Thymus (tissue), 11 donors: ENCODE measurements around the gene AUTS2. TPM values are rescaled to one million over a fixed set of nuclear protein-coding genes. Genes with fewer than 3 reads are reported as not detected.

ENCODE experiments used
- DNase-seq, 9 donors: peaks; one replicate each; pipeline ENCODE4 v3.0.0-alpha.2; 2013; ENCODE audit warnings: low spot score in 9 of 9, low read depth in 6 of 9, missing footprints in 1 of 9
- H3K27ac ChIP-seq, 2 donors: one replicate each; pipeline ENCODE4 v1.5.1; 2013; ENCODE audit warnings: control low read depth in 1 of 2, low read depth in 1 of 2, low read length in 1 of 2, mild to moderate bottlenecking in 1 of 2, moderate library complexity in 1 of 2
- H3K27me3 ChIP-seq, 2 donors: one replicate each; pipeline ENCODE4 v1.5.1; 2013; ENCODE audit warnings: low read length in 1 of 2; ENCODE audit not compliant: control insufficient read depth in 2 of 2, insufficient read depth in 1 of 2
- H3K36me3 ChIP-seq, 2 donors: one replicate each; pipeline ENCODE4 v1.5.1; 2013; ENCODE audit warnings: low read length in 1 of 2, mild to moderate bottlenecking in 1 of 2, moderate library complexity in 1 of 2; ENCODE audit not compliant: control insufficient read depth in 2 of 2, insufficient read depth in 2 of 2
- H3K4me1 ChIP-seq, 2 donors: one replicate each; pipeline ENCODE4 v1.5.1; 2013; ENCODE audit warnings: low read length in 2 of 2; ENCODE audit not compliant: control insufficient read depth in 2 of 2, insufficient read depth in 2 of 2
- H3K4me3 ChIP-seq, 2 donors: one replicate each; pipeline ENCODE4 v1.5.1; 2013; ENCODE audit warnings: low read length in 2 of 2, control low read depth in 1 of 2, mild to moderate bottlenecking in 1 of 2
- H3K9me3 ChIP-seq, 2 donors: one replicate each; pipeline ENCODE4 v1.5.1; 2013; ENCODE audit warnings: low read length in 1 of 2, mild to moderate bottlenecking in 1 of 2; ENCODE audit not compliant: control insufficient read depth in 2 of 2, insufficient read depth in 1 of 2
- WGBS: extraction: QIAGEN DNeasy Blood & Tissue Kit; methylation state at CpG from one replicate; pipeline ENCODE4 v1.1.7; 2013; 5-methylcytosine and 5-hydroxymethylcytosine counted together
- polyA plus RNA-seq: library from polyadenylated mRNA; stranded (reverse); fragments of 200-250 nt; gene quantifications from one replicate; pipeline ENCODE4 v1.2.3, GENCODE V29; 2013
- total RNA-seq: library from RNA; stranded (reverse); fragments of 120-200 nt; gene quantifications from one replicate; pipeline ENCODE4 v1.2.4, GENCODE V29; 2013
- donor health status: healthy.

Gene AUTS2
- total and polyA plus RNA-seq, 2 donors, result 9.2 to 17.1 TPM

DNA sequence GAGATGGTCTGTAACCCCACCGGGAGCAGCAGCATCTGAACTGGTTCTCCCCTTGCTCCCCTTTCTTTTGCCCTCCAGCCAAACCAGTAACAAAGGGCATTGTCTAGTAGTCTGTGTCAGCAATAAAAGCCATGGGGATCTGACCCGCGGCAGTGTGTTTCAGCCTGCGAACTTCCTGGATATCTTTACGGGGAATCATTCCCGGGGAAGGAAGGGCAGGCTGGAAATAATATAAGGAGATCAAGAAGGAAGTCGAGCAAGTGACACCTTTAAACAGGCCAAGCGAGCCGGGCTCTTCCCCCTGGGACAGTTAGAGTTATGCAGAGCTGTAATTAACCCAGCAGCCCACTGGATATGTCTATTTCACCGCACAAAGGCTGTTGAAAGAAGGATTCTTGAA lies 872.5 kb downstream of the AUTS2 start:
- no peak for DNase-seq
- Histone ChIP-seq H3K4me1 (peaks cover 0 to 3% of the 10 kb centered on the region in 2 donors), H3K36me3 (no peaks in the 10 kb centered on the region), H3K4me3 (no peak overlapping the region), H3K9me3 (no peaks in the 10 kb centered on the region), H3K27ac (no peak overlapping the region), H3K27me3 (no peaks in the 10 kb centered on the region)
- WGBS, result 79% methylated on average over 10 of the region's 10 CpGs

DNA sequence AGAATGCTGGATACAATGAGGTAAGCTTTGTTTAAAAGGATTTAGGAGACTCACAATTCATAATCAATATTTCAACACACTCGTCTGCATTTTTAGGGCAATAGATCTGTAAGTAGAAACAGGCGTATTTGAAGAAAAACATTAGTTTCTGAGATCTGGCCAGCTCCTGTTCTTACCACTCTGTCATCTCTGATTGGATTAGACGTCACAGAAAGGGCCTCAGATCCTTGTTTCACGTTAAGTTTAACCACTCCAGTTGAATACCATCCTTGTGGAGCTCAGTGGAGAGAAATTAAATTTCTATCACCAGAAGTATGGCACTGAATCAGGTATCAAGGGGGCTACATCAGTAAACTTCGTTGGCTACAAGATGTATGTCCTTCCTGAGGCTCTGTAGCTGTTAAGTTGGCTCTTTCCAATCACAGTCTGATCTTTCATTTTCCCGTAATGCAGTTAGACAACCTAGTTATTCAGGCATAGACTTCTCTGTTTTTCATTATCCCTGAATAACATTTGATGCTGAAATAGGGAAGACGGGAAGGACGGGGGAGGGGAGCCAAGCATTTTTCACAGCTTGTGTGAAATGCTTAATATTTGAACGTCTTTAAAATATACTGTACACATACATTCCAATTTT lies 874.4 kb downstream of the AUTS2 start:
- H3K27me3 ChIP-seq, result no peaks in the 10 kb centered on the region
- no peaks in the 10 kb centered on the region for H3K4me1 ChIP-seq
- DNase-seq, result no peak
- no peaks in the 10 kb centered on the region for H3K36me3 ChIP-seq
- WGBS, result 97% methylated on average over 9 of the region's 9 CpGs
- H3K27ac ChIP-seq, result no peak overlapping the region
- H3K4me3 ChIP-seq, result no peak overlapping the region
- no peaks in the 10 kb centered on the region for H3K9me3 ChIP-seq

DNA sequence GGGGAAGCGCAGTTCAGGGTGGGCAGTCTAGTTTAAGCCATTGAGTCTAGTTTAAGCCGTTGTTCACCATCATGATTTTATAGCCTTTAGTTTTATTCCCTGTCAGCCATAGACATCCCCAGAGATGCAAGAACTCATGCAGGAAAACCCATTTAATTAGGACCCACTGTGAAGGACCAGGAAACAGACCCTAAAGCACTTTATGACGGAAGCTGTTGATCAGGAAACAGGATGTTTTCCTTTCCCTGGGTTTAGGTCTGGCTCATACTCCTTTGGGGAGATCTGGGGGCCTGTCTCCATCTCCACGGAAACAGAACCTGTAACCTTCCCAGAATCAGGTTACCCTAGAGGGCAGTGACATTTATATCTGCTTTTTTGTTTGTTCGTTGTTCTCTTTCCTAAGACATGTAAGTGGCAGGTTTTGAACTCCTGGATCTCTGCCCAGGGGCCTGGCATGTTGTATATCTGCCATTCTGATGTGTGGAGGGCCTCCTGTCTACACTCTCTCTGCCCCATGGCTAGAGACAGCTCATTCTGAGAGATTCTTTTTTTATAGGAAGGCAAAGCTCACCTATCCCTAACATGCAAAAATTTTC lies 876.5 kb downstream of the AUTS2 start:
- WGBS, result 92% methylated on average over 5 of the region's 5 CpGs
- Histone ChIP-seq H3K4me1 (no peaks in the 10 kb centered on the region), H3K27me3 (no peaks in the 10 kb centered on the region), H3K36me3 (no peaks in the 10 kb centered on the region), H3K4me3 (no peak overlapping the region), H3K27ac (no peak overlapping the region), H3K9me3 (no peaks in the 10 kb centered on the region)
- DNase-seq, result no peak

DNA sequence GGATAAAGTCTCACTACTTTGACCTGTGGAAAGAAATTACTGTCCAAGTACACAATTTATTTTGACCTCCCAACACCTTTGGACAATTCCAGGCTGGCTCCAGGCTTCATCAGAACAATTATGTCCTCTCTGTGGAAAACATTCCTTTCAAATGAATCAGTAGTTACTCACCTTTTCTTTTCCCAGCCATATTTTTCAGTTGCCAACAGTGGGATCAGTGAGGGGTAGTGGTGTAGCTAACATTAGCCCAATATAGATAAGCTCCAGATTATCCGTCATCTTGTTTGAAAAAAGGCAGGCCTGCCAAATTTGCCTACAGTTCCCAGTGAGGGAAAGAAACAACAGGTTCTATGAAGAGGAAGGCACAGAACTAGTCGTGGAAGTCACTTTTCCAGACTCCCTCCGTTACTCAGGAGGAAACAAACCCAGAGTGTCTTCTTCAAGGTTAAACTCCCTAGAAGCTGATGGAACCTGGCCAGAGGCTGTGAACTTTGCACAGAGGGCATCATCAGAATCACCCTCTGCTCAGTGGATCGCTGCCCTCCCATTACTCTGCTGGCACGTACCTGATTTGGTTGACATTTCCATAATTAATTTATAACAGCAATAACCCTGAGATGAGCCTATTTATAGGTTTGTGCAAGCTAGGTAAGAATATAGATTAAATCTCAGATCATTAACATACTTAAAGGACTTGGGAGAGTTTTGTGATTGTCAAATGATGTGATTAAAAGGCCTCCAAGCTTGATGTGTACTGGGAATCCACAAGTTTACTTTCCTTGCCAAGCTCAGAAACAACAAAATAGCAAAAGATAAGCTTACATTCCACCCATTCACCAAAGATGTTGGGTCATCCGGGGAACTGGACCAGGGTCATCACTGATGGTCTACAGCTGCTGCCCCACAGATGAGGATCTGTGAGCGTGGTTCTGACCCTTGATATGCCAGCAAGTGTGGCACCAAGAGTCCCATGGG lies 879.0 kb downstream of the AUTS2 start:
- H3K4me1 ChIP-seq, result no peaks in the 10 kb centered on the region
- H3K4me3 ChIP-seq, result no peak overlapping the region
- no peaks in the 10 kb centered on the region for H3K36me3 ChIP-seq
- no peak overlapping the region for H3K27ac ChIP-seq
- no peak for DNase-seq
- no peaks in the 10 kb centered on the region for H3K27me3 ChIP-seq
- no peaks in the 10 kb centered on the region for H3K9me3 ChIP-seq
- WGBS, result 96% methylated on average over 7 of the region's 7 CpGs

DNA sequence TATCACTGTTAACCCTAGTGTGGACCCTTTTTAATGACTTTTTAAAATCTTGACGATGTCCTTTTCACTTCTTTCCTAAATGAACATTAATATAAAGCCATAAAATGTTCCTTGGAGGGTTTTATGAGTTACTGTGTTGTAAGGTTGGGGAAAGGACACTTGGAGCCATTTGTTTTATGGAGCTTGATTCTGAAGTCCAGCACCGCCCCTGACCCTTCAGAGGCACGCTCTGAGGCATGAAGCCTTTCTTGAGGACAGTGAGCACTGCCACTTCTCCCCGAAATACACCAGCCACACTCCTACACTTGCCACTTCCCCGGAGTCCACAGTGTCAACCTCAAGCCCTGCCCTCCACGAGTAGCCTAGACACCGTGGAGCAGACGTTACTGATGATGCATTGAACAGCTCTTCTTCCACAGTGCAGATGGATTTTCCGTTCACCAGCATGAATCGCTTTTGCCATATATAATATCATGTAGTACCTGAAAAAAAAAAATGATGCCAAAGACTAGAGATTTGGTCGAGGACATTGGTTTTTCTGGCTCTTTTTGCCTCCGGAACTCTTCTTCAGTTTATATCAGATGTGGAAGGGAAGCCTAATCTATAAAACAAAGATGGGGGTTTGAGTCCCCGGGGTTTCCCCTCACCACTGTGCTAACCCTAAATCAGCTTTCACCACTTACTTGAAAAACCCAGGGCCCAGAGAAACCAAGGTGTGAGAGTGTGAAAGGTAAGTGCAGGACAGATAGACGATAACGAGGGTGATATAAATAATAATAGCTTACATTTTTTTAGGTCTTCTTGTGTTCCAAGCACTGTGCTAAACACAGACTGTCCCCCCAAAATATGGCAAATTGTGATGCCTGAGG lies 881.1 kb downstream of the AUTS2 start:
- no peaks in the 10 kb centered on the region for H3K36me3 ChIP-seq

DNA sequence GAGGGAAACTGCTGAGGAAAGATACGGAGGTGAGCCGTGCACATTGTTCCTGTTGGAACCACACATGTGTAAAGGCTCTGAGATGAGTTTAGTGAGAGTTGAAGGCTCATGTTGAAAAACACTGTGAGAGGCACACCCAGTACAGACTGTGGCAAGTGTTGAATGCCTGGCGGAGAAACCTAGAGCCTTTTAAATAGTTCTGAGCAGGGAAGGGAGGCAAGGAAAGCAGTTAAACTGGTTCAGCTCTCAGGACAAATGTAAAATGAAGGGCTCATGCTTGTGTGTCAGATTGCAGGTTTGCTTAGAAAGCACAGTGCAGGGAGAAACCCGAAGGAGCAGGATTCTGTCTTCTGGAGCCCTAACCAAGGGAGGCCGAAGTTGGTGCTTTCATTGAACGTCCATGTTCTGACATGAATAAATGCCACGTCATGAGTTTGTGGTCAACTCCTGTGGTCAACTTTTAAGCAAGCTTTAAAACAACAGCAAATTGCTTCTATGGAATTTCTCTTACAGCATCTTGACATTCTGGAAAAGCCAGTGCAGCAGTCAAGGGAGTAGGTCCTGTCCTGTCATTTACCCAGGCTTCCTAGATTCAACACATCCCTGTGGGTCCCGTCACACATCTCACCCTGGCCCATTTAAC lies 882.8 kb downstream of the AUTS2 start:
- H3K9me3 ChIP-seq, result peaks cover 0 to 4% of the 10 kb centered on the region in 2 donors
- no peaks in the 10 kb centered on the region for H3K4me1 ChIP-seq
- no peaks in the 10 kb centered on the region for H3K27me3 ChIP-seq
- no peaks in the 10 kb centered on the region for H3K36me3 ChIP-seq
- H3K27ac ChIP-seq, result no peak overlapping the region
- no peak for DNase-seq
- H3K4me3 ChIP-seq, result no peak overlapping the region
- WGBS, result 89% methylated on average over 8 of the region's 8 CpGs

More for the DNA sequence above, 881.1 kb downstream of the AUTS2 start:
- Histone ChIP-seq H3K9me3 (peaks cover 0 to 3% of the 10 kb centered on the region in 2 donors), H3K27ac (no peak overlapping the region), H3K4me3 (no peak overlapping the region), H3K27me3 (no peaks in the 10 kb centered on the region), H3K4me1 (no peaks in the 10 kb centered on the region)
- WGBS, result 97% methylated on average over 15 of the region's 15 CpGs
- no peak for DNase-seq

DNA sequence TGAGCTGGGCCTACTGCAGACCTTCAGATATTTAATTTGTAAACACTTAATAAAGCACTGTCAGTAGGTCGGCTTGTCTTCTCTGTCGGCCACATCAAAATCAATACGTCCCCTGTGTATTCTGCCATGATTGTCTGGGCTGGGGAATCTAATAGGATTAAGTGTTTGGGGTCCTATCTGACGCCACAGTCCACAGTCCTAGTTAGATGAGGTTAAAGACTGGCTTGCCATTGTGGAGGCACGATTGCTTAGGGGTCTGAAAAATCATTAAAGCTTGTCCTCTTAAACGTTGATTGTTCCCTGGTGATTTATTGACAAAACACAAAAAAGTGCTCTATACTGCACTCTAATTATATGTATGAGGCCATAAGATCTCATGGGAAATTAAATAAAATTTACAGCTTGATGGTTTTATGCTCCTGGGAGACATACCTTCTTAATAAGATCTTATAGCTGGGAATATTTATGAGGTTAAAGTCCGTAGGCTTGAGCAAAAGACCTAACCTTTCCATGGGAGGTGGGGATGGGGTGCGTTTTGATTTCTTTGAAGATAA lies 883.4 kb downstream of the AUTS2 start:
- no peak for DNase-seq
- Histone ChIP-seq H3K9me3 (peaks cover 0 to 4% of the 10 kb centered on the region in 2 donors), H3K27me3 (no peaks in the 10 kb centered on the region), H3K4me3 (no peak overlapping the region), H3K36me3 (no peaks in the 10 kb centered on the region), H3K27ac (no peak overlapping the region), H3K4me1 (no peaks in the 10 kb centered on the region)
- 95% methylated on average over 8 of the region's 8 CpGs for WGBS

DNA sequence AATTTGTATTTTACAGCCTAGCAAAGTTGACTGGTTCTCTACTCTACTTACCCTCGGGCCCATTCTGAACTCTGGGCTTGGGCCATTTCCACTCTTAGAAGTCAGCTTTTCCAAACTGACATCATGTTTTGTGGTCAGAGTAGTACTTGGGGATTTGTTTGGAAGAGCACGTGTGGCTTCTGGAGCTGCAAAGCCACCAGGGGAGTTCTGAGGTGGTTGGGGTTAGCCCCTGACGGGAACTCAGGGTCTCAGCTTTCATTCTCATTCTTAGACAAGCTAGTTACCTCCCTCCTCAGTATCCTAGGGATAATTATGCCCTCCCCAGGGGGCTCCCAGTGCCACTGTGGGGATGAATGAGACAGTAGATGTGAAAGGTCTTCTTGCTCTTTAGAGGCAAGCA lies 886.0 kb downstream of the AUTS2 start:
- H3K9me3 ChIP-seq, result peaks cover 0 to 4% of the 10 kb centered on the region in 2 donors
- H3K4me3 ChIP-seq, result no peak overlapping the region
- DNase-seq, result no peak
- H3K27me3 ChIP-seq, result no peaks in the 10 kb centered on the region
- H3K4me1 ChIP-seq, result no peaks in the 10 kb centered on the region
- H3K36me3 ChIP-seq, result no peaks in the 10 kb centered on the region
- WGBS, result 92% methylated on average over 3 of the region's 3 CpGs
- no peak overlapping the region for H3K27ac ChIP-seq
